ENCODE data around the gene HIPK2.

HIPK2 gene

GRCh38 chr7:139531094-139531493 is 246.7 kb downstream of the HIPK2 start:
- DNase-seq, result no peak

GRCh38 chr7:139526578-139527544 is 250.9 kb downstream of the HIPK2 start:
- DNase-seq, result no peak

GRCh38 chr7:139525750-139526149 is 252.0 kb downstream of the HIPK2 start:
- DNase-seq, result no peak

GRCh38 chr7:139525239-139525638 is 252.6 kb downstream of the HIPK2 start:
- no peak for DNase-seq

- DNase-seq, result no peak
These were observed 253.6 kb downstream of the HIPK2 start for GRCh38 chr7:139523968-139524815.

- DNase-seq, result no peak
These were observed 254.4 kb downstream of the HIPK2 start, which contains the start of gene CLEC2L for GRCh38 chr7:139523199-139523941. Gene CLEC2L (plus strand): TSS chr7:139523685. CDS start chr7:139523928, 243 bp downstream.

GRCh38 chr7:139522830-139523198 is 255.0 kb downstream of the HIPK2 start:
- DNase-seq, result no peak

GRCh38 chr7:139521439-139521838 is 256.4 kb downstream of the HIPK2 start:
- DNase-seq, result no peak

- DNase-seq, result no peak
These were observed 262.5 kb downstream of the HIPK2 start for GRCh38 chr7:139515266-139515665.

Measured in T-helper 1 cell (primary cell).